Ascending aorta (tissue), 2 donors: ENCODE results near the gene FILIP1L. TPM values are rescaled to one million over a fixed set of nuclear protein-coding genes. Genes with fewer than 3 reads are reported as not detected.
A peak's percentile ranks its signal among the peaks of the same experiment; 100 is the strongest.

ENCODE experiments used
- DNase-seq, 2 donors: peaks; one replicate each; pipeline ENCODE4 v3.0.0-alpha.2; 2019; ENCODE audit warnings: low spot score in 2 of 2
- H3K27ac ChIP-seq, 2 donors: fragments of 200-600 bp; sonication (generic); one replicate each; pipeline ENCODE4 v1.5.1; 2016 to 2017; ENCODE audit warnings: mild to moderate bottlenecking in 1 of 2
- H3K27me3 ChIP-seq: fragments of 200-600 bp; sonication (generic); one replicate; pipeline ENCODE4 v1.5.1; 2017
- H3K36me3 ChIP-seq, 2 donors: fragments of 200-600 bp; sonication (generic); one replicate each; pipeline ENCODE4 v1.5.1; 2016
- H3K4me1 ChIP-seq, 2 donors: fragments of 200-600 bp; sonication (generic); one replicate each; pipeline ENCODE4 v1.5.1; 2016 to 2017; ENCODE audit warnings: mild to moderate bottlenecking in 1 of 2
- H3K4me3 ChIP-seq, 2 donors: fragments of 200-600 bp; sonication (generic); one replicate each; pipeline ENCODE4 v1.5.1; 2016 to 2017; ENCODE audit warnings: mild to moderate bottlenecking in 1 of 2
- H3K9me3 ChIP-seq, 2 donors: fragments of 200-600 bp; sonication (generic); one replicate each; pipeline ENCODE4 v1.5.1; 2016
- CTCF ChIP-seq, 3 experiments: fragments of 200-600 bp in 2 of 3; fragments of 450-650 bp in 1 of 3; sonication (generic) in 2 of 3; IDR thresholded peaks; one replicate each; pipeline ENCODE4 v1.5.1; 2016 to 2019; ENCODE audit warnings: antibody characterized with exemption in 3 of 3, mild to moderate bottlenecking in 1 of 3, moderate library complexity in 1 of 3
- intact Hi-C: fragments of 100-400 bp; cut with DNase I; formaldehyde crosslinking; loops from one replicate; pipeline ENCODE4 v1.15.1; 2023
- total RNA-seq: library from RNA; depleted of rRNA; stranded (reverse); fragments of >200 nt; gene quantifications from one replicate; pipeline ENCODE4 v1.1.0, GENCODE V29; 2016

FILIP1L gene
- total RNA-seq, 1 donor from 2014 or later: 106 TPM

GRCh38 chr3:99933971-99934750 is 180.1 kb downstream of the FILIP1L start:
- peaks cover 4 to 49% of the 10 kb centered on the region in 2 donors for H3K4me1 ChIP-seq
- intact Hi-C loops: no loop called here
- no peak for DNase-seq

GRCh38 chr3:99931059-99931458 is 183.2 kb downstream of the FILIP1L start:
- Histone ChIP-seq H3K9me3 (no peaks in the 10 kb centered on the region), H3K4me3 (no peak overlapping the region), H3K27me3 (no peaks in the 10 kb centered on the region), H3K27ac (peak overlapping the region; percentile 78 to 84), H3K4me1 (peaks cover 4 to 35% of the 10 kb centered on the region in 2 donors), H3K36me3 (no peaks in the 10 kb centered on the region)
- no peak for DNase-seq
- no peak for TF ChIP-seq CTCF (IDR thresholded peaks at IDR 0.05)
- intact Hi-C loops: no loop called here

More at GRCh38 chr3:99933971-99934750, 180.1 kb downstream of the FILIP1L start:
- H3K27me3 ChIP-seq: no peaks in the 10 kb centered on the region
- H3K4me3 ChIP-seq: no peak overlapping the region
- H3K9me3 ChIP-seq: no peaks in the 10 kb centered on the region
- H3K27ac ChIP-seq: peak overlapping the region; percentile 84 to 92
- TF ChIP-seq CTCF (IDR thresholded peaks at IDR 0.05): no peak
- no peaks in the 10 kb centered on the region for H3K36me3 ChIP-seq

- Histone ChIP-seq H3K27ac (peak overlapping the region; percentile 78 to 84), H3K27me3 (no peaks in the 10 kb centered on the region), H3K36me3 (no peaks in the 10 kb centered on the region), H3K4me1 (peaks cover 4 to 40% of the 10 kb centered on the region in 2 donors), H3K4me3 (peak overlapping the region in 1 of 2 donors; percentile 30), H3K9me3 (no peaks in the 10 kb centered on the region)
- TF ChIP-seq CTCF (IDR thresholded peaks at IDR 0.05): no peak
- intact Hi-C loops: loop anchor here (5.0 kb wide), 1 partner anchor 52 kb away; no protein-coding TSS in a partner anchor
- DNase-seq: peak in 1 of 2 donors; percentile 73
Observed at GRCh38 chr3:99929745-99930139, 184.6 kb downstream of the FILIP1L start.

- Histone ChIP-seq H3K27me3 (no peaks in the 10 kb centered on the region), H3K4me1 (peaks cover 4 to 40% of the 10 kb centered on the region in 2 donors), H3K4me3 (peak overlapping the region in 1 of 2 donors; percentile 30), H3K36me3 (no peaks in the 10 kb centered on the region), H3K9me3 (no peaks in the 10 kb centered on the region), H3K27ac (peak overlapping the region; percentile 78 to 84)
- intact Hi-C loops: loop anchor here (5.0 kb wide), 1 partner anchor 52 kb away; no protein-coding TSS in a partner anchor
- peak in 2 of 3 experiments; percentile 32 to 56 for TF ChIP-seq CTCF (IDR thresholded peaks at IDR 0.05)
- no peak for DNase-seq
Observed at GRCh38 chr3:99928771-99929744, 185.2 kb downstream of the FILIP1L start.

- intact Hi-C loops: loop anchor here (5.0 kb wide), 1 partner anchor 51 kb away; no protein-coding TSS in a partner anchor
- Histone ChIP-seq H3K4me3 (no peak overlapping the region), H3K9me3 (no peaks in the 10 kb centered on the region), H3K27me3 (no peaks in the 10 kb centered on the region), H3K4me1 (peaks cover 4 to 43% of the 10 kb centered on the region in 2 donors), H3K36me3 (no peaks in the 10 kb centered on the region), H3K27ac (peak overlapping the region; percentile 78 to 84)
- TF ChIP-seq CTCF (IDR thresholded peaks at IDR 0.05): no peak
- no peak for DNase-seq
Observed at GRCh38 chr3:99927671-99928457, 186.4 kb downstream of the FILIP1L start.
